ENCODE data around the gene TMPO.
A peak's percentile ranks its signal among the peaks of the same experiment; 100 is the strongest.
"Not testable (repeated sequence)": the region's sequence is repeated elsewhere in the genome, so short reads cannot be mapped to it uniquely, and the experiment has no call there.

Gene TMPO

GRCh38 chr12:98488416-98488815 is 27.0 kb upstream of the TMPO start:
- not testable (repeated sequence) for H3K36me3 ChIP-seq (ENCODE audit: control insufficient read depth, insufficient read depth, low read length, severe bottlenecking); H3K27me3 ChIP-seq (replicated peaks; ENCODE audit: control insufficient read depth, insufficient read depth, low read length); DNase-seq (ENCODE audit: low read depth); H3K9ac ChIP-seq (ENCODE audit: low read length); H3K9me3 ChIP-seq (ENCODE audit: control insufficient read depth, low read length); H3K4me3 ChIP-seq (ENCODE audit: low read length)
- peaks cover 10% of the 10 kb centered on the region for H3K4me1 ChIP-seq (ENCODE audit: control insufficient read depth, insufficient read depth, low read length)

GRCh38 chr12:98489176-98489575 is 26.2 kb upstream of the TMPO start:
- no peak for DNase-seq (ENCODE audit: low read depth)
- Histone ChIP-seq H3K4me3 (ENCODE audit: low read length) (no peak overlapping the region), H3K27me3 (replicated peaks; ENCODE audit: control insufficient read depth, insufficient read depth, low read length) (no peaks in the 10 kb centered on the region), H3K9ac (ENCODE audit: low read length) (no peak overlapping the region), H3K36me3 (ENCODE audit: control insufficient read depth, insufficient read depth, low read length, severe bottlenecking) (no peaks in the 10 kb centered on the region), H3K9me3 (ENCODE audit: control insufficient read depth, low read length) (no peaks in the 10 kb centered on the region), H3K4me1 (ENCODE audit: control insufficient read depth, insufficient read depth, low read length) (peaks cover 10% of the 10 kb centered on the region)

GRCh38 chr12:98490501-98491453 is 24.6 kb upstream of the TMPO start:
- peaks cover 10% of the 10 kb centered on the region for H3K4me1 ChIP-seq (ENCODE audit: control insufficient read depth, insufficient read depth, low read length)
- H3K27me3 ChIP-seq (replicated peaks; ENCODE audit: control insufficient read depth, insufficient read depth, low read length) = no peaks in the 10 kb centered on the region
- H3K36me3 ChIP-seq (ENCODE audit: control insufficient read depth, insufficient read depth, low read length, severe bottlenecking) = no peaks in the 10 kb centered on the region
- peak; percentile 94 for DNase-seq (ENCODE audit: low read depth)
- peak overlapping the region; percentile 74 for H3K9ac ChIP-seq (ENCODE audit: low read length)
- H3K9me3 ChIP-seq (ENCODE audit: control insufficient read depth, low read length) = no peaks in the 10 kb centered on the region
- peak overlapping the region; percentile 40 for H3K4me3 ChIP-seq (ENCODE audit: low read length)

- Histone ChIP-seq H3K9me3 (ENCODE audit: control insufficient read depth, low read length) (no peaks in the 10 kb centered on the region), H3K9ac (ENCODE audit: low read length) (no peak overlapping the region), H3K4me1 (ENCODE audit: control insufficient read depth, insufficient read depth, low read length) (peaks cover 10% of the 10 kb centered on the region), H3K27me3 (replicated peaks; ENCODE audit: control insufficient read depth, insufficient read depth, low read length) (no peaks in the 10 kb centered on the region), H3K36me3 (ENCODE audit: control insufficient read depth, insufficient read depth, low read length, severe bottlenecking) (no peaks in the 10 kb centered on the region), H3K4me3 (ENCODE audit: low read length) (no peak overlapping the region)
- no peak for DNase-seq (ENCODE audit: low read depth)
Observed at GRCh38 chr12:98492580-98493140, 22.7 kb upstream of the TMPO start.

GRCh38 chr12:98501266-98501629 is 14.1 kb upstream of the TMPO start:
- H3K9ac ChIP-seq (ENCODE audit: low read length); H3K9me3 ChIP-seq (ENCODE audit: control insufficient read depth, low read length); DNase-seq (ENCODE audit: low read depth); H3K4me1 ChIP-seq (ENCODE audit: control insufficient read depth, insufficient read depth, low read length); H3K36me3 ChIP-seq (ENCODE audit: control insufficient read depth, insufficient read depth, low read length, severe bottlenecking); H3K4me3 ChIP-seq (ENCODE audit: low read length); H3K27me3 ChIP-seq (replicated peaks; ENCODE audit: control insufficient read depth, insufficient read depth, low read length): not testable (repeated sequence)

- DNase-seq (ENCODE audit: low read depth) = peak; percentile 96
- peak overlapping the region; percentile 86 for H3K4me3 ChIP-seq (ENCODE audit: low read length)
- H3K27me3 ChIP-seq (replicated peaks; ENCODE audit: control insufficient read depth, insufficient read depth, low read length) = no peaks in the 10 kb centered on the region
- H3K4me1 ChIP-seq (ENCODE audit: control insufficient read depth, insufficient read depth, low read length) = no peaks in the 10 kb centered on the region
- H3K9me3 ChIP-seq (ENCODE audit: control insufficient read depth, low read length) = no peaks in the 10 kb centered on the region
- H3K9ac ChIP-seq (ENCODE audit: low read length) = peak overlapping the region; percentile 95
- H3K36me3 ChIP-seq (ENCODE audit: control insufficient read depth, insufficient read depth, low read length, severe bottlenecking) = no peaks in the 10 kb centered on the region
Observed at GRCh38 chr12:98503342-98503591, 12.1 kb upstream of the TMPO start.

GRCh38 chr12:98503592-98504367 is 11.6 kb upstream of the TMPO start:
- Histone ChIP-seq H3K4me3 (ENCODE audit: low read length) (peak overlapping the region; percentile 86), H3K36me3 (ENCODE audit: control insufficient read depth, insufficient read depth, low read length, severe bottlenecking) (no peaks in the 10 kb centered on the region), H3K27me3 (replicated peaks; ENCODE audit: control insufficient read depth, insufficient read depth, low read length) (no peaks in the 10 kb centered on the region), H3K9ac (ENCODE audit: low read length) (peak overlapping the region; percentile 95), H3K4me1 (ENCODE audit: control insufficient read depth, insufficient read depth, low read length) (no peaks in the 10 kb centered on the region), H3K9me3 (ENCODE audit: control insufficient read depth, low read length) (no peaks in the 10 kb centered on the region)
- peak; percentile 95 for DNase-seq (ENCODE audit: low read depth)

GRCh38 chr12:98504368-98504617 is 11.1 kb upstream of the TMPO start:
- no peak for DNase-seq (ENCODE audit: low read depth)
- H3K27me3 ChIP-seq (replicated peaks; ENCODE audit: control insufficient read depth, insufficient read depth, low read length) = no peaks in the 10 kb centered on the region
- H3K9me3 ChIP-seq (ENCODE audit: control insufficient read depth, low read length) = no peaks in the 10 kb centered on the region
- H3K4me3 ChIP-seq (ENCODE audit: low read length) = peak overlapping the region; percentile 86
- no peaks in the 10 kb centered on the region for H3K36me3 ChIP-seq (ENCODE audit: control insufficient read depth, insufficient read depth, low read length, severe bottlenecking)
- peak overlapping the region; percentile 95 for H3K9ac ChIP-seq (ENCODE audit: low read length)
- H3K4me1 ChIP-seq (ENCODE audit: control insufficient read depth, insufficient read depth, low read length) = no peaks in the 10 kb centered on the region

GRCh38 chr12:98509063-98509462 is 6.3 kb upstream of the TMPO start:
- no peaks in the 10 kb centered on the region for H3K36me3 ChIP-seq (ENCODE audit: control insufficient read depth, insufficient read depth, low read length, severe bottlenecking)
- no peak for DNase-seq (ENCODE audit: low read depth)
- H3K27me3 ChIP-seq (replicated peaks; ENCODE audit: control insufficient read depth, insufficient read depth, low read length) = no peaks in the 10 kb centered on the region

GRCh38 chr12:98511806-98512205 is 3.6 kb upstream of the TMPO start:
- H3K4me3 ChIP-seq (ENCODE audit: low read length); H3K9me3 ChIP-seq (ENCODE audit: control insufficient read depth, low read length); H3K4me1 ChIP-seq (ENCODE audit: control insufficient read depth, insufficient read depth, low read length); H3K9ac ChIP-seq (ENCODE audit: low read length); DNase-seq (ENCODE audit: low read depth); H3K36me3 ChIP-seq (ENCODE audit: control insufficient read depth, insufficient read depth, low read length, severe bottlenecking); H3K27me3 ChIP-seq (replicated peaks; ENCODE audit: control insufficient read depth, insufficient read depth, low read length): not testable (repeated sequence)

More at GRCh38 chr12:98509063-98509462, 6.3 kb upstream of the TMPO start:
- no peak overlapping the region for H3K9ac ChIP-seq (ENCODE audit: low read length)
- H3K4me3 ChIP-seq (ENCODE audit: low read length) = no peak overlapping the region
- no peaks in the 10 kb centered on the region for H3K9me3 ChIP-seq (ENCODE audit: control insufficient read depth, low read length)
- peaks cover under 1% of the 10 kb centered on the region for H3K4me1 ChIP-seq (ENCODE audit: control insufficient read depth, insufficient read depth, low read length)

- H3K9me3 ChIP-seq (ENCODE audit: control insufficient read depth, low read length) = no peaks in the 10 kb centered on the region
- DNase-seq (ENCODE audit: low read depth) = no peak
- H3K4me3 ChIP-seq (ENCODE audit: low read length) = no peak overlapping the region
- H3K4me1 ChIP-seq (ENCODE audit: control insufficient read depth, insufficient read depth, low read length) = peaks cover 11% of the 10 kb centered on the region
- H3K27me3 ChIP-seq (replicated peaks; ENCODE audit: control insufficient read depth, insufficient read depth, low read length) = no peaks in the 10 kb centered on the region
- H3K36me3 ChIP-seq (ENCODE audit: control insufficient read depth, insufficient read depth, low read length, severe bottlenecking) = no peaks in the 10 kb centered on the region
- H3K9ac ChIP-seq (ENCODE audit: low read length) = peak overlapping the region; percentile 97
Observed at GRCh38 chr12:98513379-98514322, 1.7 kb upstream of the TMPO start.
